KG1 (cell line): ENCODE measurements around the gene GRPEL2.
A peak's percentile ranks its signal among the peaks of the same experiment; 100 is the strongest.

ENCODE experiments used
- DNase-seq: peaks from one replicate; lab custom pipeline; 2025; lab: John Stamatoyannopoulos, UW

GRPEL2 gene, protein sequence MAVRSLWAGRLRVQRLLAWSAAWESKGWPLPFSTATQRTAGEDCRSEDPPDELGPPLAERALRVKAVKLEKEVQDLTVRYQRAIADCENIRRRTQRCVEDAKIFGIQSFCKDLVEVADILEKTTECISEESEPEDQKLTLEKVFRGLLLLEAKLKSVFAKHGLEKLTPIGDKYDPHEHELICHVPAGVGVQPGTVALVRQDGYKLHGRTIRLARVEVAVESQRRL

DNA sequence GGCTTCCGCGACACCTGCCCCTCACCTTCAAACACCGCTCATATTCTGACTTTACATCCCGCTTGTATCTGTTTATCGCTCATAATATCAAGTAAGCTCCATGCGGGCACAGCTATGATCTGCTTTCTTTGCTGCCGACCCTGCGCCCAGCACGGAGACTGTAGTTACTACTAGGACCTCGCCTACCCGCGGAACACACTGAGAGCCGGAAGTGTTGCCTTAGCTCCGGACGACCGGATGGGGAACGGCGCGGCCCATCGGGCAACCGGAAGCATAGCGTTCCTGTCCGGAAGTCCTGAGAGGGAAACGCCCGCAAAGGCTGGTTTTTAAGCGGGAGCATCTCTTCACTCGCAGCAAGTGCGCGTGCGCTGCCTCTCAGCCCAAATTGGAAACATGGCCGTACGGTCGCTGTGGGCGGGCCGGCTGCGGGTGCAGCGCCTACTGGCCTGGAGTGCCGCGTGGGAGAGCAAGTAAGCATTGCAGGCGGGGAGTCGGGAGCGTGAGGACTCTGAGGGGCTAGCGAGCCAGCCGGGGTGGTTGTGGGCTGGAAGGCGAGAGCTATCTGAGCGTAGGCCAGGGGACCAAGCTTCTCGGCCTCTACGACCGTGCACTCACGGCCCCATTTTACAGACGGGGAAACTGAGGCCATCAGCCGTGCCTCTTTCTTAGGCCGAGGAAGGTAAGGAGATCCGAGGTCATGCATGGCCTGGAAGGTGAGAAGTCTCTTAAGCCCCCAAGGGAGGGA lies at the start of gene GRPEL2:
TSS of gene GRPEL2 (plus strand) at position 353 of the 745 bp plus-strand sequence. CDS start at position 394, 41 bp downstream.
- peak; percentile 24 for DNase-seq

DNA sequence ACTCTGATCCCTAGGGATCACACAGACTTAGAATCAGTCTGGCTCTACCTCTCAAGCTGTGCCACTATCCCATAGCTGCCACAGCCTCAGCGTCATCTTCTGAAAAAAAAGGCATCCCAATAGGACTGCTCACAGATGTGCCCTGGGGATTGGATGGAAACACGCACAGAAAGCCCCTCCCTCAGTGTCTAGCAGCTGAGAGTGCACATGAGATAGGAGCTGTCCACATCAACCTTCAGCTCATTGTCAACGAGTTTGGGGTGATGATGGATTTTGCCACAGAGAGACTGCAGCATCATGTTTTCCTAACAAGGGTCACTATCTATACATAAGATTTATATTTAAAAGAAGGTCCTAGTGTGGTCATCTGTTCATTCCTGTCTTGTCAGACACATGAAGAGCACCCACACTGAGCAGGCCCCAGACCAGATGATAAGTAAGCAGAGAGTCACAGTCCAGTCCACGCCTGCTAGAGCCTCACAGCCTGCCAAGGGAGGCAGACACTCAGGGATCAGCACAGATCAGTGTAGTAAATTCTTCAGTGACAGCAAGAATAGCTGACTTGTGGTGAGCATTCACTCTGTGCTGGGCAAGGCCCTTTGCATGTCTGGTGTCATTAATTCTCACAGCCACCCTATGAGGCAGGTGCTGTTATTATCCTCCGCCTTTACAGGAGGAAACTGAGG lies 47.8 kb upstream of the GRPEL2 start:
- DNase-seq, result no peak

DNA sequence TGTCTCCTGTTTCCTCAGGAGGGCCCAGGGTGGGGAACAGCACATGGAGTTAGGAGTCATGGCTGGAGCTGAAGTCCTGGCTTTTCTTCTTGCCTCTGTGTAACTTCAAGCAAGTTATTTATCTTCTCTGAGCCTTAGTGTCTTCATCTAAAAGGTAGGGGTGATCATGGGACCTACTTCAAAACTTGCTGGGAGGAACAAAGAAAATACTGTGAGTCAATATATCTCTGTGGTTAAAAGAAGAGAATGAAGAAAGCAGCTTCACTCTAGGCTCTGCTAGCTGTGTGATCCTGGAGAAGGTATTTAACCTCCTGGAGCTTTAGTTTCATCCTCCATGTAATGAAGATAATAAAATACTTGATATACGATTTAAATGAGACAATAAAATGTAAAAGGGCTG lies 47.1 kb upstream of the GRPEL2 start:
- DNase-seq, result no peak

DNA sequence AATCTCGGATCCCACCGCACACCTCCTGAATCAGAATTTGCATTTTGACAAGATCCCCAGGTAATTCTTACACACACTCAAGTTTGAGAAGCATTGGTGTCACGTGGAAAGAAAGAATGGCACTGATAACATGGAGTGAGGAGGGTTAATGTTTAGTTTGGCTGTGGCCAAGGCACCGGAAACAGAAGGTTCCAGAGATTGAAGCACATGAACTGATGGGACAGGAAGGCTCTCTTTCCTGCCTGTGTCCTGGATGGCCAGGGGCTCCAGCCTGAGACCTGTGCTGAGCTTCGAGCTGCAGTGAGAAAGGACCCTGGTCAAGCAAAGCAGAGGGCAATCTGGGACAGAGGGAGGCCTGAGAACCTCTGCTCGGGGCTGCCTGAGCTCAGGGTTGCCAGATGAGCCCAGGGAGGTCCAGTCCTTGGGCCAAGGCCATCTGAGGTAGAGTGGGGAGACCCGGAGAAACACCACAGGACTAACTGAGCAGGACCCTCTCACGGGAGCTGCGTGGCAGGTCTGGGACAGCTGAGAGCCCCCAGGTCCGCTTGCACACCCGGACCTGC lies 46.4 kb upstream of the GRPEL2 start:
- DNase-seq, result no peak

DNA sequence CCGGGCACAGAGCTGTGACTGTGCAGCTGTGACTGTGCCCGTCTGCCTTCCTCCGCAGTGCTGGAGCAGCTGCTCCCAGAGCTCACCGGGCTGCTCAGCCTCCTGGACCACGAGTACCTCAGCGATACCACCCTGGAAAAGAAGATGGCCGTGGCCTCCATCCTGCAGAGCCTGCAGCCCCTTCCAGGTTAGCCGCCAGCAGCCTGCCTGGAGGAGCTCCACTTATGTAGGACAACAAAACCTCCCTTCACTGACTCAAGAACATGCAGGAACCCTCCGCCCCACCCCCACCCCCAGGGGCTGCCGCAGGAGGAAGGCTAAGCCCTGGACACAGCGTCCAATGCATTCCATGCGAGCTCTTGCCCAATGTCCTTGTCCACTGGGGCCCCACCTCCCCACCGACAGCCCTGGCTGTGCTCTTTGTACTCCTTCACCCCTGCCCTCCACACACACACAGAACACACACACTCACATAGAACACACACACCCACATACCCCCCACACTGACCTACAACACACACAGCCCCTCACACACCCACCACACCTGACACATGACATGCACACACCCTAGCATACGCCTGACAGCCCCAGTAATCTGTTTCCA lies 45.7 kb upstream of the GRPEL2 start:
- DNase-seq, result no peak

DNA sequence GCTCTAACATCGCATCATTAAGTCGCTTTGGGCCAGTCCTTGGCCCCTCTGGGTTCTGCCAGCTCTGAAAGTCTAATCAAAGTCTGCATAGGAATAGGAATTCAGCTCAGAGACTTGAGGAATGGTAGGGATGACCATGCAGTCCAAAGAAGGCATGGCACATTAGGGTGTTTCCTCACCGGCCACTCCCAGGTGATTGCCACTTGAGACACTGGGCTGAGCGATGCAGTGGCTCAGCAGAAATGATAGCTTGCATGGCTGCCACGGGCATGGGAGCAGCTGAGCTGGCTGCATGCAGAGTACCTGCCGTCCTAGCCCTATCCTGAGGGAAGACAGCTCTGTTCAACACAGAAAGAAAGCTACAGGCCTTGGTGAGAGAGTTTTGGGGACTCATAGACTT lies 44.9 kb upstream of the GRPEL2 start:
- no peak for DNase-seq

DNA sequence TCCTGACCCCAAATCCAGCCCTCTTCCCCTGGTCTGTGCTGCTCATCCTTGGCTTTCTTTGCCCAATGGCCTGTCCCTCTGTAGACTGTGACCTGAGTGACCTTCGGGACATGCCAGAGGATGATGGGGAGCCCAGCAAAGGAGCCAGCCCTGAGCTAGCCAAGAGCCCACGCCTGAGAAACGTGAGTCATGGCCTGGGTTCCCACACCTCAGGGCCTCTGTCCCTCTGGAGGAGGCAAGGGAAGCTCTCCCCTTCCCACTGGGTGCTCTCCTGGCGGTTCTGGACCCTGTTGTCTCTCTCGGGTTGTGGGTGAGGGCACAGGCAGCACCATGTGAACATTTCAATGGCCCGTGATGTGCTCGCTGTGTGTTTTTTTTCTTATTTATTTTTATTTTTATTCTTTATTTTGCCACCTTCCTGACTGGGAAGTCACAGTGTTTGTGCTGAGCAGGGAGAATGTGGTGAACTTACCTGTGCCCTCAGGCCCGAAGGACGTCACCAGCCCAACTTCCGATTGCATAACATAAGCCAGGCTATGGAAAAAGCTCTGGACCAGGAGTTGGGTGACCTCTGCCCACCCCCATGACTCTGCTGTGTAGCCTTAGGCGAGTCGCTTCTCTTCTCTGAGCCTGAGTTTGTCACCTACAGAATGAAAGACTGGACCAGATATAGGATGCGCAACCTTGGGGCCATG lies 44.1 kb upstream of the GRPEL2 start:
- DNase-seq, result no peak

DNA sequence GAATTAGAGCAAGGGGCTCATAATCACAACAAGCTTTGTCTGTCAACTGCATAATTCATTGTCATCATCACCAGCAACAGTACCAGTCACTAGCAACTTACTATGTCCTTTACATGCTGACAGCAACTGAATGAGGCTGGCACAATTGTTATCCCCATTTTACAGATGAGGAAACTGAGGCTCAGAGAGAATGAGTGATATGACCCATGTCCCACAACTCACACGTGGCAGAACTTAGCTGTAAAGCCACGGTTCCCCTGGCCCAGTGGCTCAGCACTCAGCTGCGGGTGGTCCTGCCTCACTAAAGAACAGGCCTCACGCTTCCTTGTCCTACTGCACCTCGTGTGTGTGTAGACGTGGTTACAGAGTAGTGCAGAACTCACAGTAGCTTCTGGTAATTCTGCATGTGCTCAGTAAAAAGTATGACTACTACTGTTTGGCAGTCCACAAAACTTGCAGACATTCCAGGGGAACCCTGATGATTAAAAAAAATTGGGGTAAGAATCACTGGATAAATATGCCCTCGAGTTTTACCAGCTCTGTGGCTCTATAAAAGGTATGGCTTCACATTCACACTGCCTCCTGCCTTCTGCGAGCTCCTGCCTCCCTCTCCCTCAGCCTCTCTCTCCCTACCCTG lies 43.4 kb upstream of the GRPEL2 start:
- DNase-seq, result no peak

DNA sequence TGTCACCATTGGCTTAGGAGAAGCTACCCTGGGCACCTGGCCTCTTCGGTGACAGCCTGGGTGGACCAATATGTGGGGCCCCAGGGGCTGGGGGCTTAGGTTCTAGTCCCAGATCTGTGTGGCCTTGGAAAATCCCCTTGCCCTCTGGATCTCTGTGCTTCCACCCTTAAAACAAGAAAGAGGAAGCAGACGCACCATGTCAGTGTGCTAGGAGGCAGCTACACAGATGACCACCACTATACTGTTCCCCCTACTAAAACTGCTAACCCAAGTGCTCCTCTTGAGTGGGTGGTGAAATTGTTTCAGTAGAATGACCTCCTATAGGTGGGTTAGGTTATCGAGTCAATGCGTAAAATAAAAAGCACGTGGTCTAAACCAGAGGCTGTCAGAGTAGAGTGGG lies 42.7 kb upstream of the GRPEL2 start:
- DNase-seq, result no peak

DNA sequence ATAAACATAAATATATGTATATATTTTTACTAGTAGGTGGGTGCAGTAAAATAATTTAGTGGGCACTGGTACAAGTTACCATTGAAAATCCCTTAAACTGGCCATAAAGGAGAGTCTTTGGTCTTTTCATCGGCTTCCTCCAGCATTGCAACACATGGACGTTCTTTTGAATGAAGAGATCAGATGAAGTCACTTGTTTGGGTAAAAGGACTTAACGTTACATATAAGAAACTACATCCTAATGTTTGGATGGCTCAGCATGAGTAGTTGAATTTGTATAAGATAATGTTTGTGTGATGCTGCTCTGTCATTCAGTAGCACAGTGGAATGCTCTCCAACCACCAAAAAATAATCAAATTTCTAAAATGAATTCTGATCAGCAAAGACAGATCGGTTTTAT lies 42.1 kb upstream of the GRPEL2 start:
- DNase-seq, result no peak

DNA sequence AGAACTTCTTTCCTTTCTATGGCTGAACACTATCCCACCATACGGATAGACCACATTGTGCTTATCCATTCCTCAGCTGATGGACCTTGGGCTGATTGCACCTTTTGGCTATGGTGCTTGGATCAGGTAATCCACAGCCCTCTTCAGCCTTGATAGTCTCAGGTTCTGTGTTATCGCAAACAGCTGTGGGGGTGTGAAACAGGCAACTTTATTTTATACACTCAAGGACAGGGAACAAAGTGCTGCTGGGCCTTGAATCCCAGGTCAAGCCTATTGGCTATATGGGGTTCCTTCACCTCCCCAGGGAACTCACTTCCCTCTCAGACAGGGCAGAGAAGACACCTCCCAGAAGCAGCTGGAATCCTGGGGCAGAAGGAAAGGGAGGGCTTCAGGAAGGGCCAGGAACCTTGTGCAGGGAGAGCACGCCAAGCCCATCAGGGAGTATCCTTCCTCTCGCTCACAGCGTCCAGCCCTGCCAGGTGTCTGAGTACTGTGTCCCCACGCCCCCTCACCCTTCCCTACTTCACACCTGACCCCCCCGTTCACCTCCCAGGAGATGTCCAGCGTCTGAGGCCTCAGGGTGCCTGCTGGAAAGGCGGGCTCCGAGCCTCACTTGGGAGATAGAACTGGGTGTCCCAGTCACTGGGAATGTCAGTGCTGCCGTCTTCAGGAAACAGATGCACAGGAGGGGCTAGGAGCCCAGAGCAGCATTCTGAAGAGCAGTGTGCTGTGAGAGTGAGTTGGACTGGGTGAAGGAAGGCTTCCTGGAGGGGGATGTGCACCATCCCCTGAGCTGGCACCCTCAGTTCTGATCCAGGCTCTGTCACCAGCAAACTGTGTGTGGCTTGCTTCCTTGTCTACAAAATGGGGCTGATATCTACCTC lies 40.9 kb upstream of the GRPEL2 start:
- DNase-seq, result no peak

DNA sequence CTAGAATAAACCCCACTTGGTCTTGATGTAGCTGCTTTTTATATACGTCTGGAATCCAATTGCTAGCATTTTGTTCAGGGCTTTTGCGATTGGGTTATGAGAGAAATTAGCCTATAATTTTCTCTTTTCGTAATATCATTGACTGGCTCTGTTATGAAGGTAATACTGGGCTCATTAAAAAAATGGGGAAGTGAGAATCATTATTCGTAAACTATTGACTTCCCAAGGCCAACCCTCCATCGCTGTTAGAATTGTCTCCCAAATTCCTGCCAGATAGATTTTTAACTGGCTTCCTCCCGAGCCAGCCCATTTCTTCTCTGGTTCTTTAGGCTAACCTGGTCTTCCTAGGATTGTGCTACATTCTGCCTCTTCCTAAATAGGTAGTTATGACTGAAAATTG lies 35.9 kb upstream of the GRPEL2 start:
- no peak for DNase-seq

DNA sequence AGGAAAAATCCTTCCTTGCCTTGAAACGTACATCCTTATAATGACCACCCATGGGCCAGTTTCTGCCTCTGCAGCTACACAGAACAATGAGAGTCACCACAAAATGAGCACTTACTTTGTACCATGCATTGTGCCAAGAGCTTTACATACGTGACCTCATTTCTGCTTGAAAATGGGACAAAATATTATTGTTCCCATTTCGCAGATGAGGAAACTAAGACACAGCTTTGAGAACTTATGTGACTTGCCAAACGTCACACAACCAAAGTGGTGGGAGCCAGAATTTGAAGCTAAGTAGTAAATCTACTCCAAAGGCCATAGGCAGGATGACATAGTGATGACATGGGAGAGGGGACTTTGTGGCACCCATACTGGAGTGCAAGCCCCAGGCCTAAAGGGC lies 34.8 kb upstream of the GRPEL2 start:
- DNase-seq, result no peak

DNA sequence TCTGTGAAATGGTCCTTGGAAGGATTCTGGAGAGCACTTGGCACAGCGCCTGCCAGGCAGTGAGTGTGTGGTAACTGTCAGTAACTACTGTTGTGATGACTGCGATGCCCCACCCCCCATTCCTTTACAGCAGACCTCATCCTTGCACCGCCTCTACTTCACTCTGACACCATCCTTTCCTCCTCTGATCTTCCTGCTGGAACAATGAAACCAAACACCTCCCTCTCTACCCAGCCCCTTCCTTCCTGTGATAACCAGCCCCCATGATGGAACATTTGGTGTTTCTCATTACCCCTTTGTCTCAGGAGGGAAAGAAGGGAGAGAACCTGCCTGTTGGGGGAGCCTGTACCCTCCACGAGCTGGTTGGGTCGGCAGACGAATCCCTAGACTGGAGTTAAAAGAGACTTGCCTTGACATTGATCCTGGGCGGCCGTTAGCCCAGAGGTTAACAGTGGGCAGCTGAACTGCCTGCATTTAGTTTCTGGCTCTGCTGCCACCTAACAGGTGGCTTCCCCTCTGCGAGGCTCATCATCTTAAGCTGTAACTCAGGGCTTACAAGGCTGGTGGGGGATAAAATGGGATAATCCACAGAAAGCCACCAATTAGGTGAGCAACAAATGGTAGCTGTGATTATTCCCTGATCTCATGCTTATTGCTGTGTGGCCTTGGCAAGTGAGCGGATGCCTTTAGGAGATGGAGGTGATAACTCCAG lies 34.2 kb upstream of the GRPEL2 start:
- no peak for DNase-seq

DNA sequence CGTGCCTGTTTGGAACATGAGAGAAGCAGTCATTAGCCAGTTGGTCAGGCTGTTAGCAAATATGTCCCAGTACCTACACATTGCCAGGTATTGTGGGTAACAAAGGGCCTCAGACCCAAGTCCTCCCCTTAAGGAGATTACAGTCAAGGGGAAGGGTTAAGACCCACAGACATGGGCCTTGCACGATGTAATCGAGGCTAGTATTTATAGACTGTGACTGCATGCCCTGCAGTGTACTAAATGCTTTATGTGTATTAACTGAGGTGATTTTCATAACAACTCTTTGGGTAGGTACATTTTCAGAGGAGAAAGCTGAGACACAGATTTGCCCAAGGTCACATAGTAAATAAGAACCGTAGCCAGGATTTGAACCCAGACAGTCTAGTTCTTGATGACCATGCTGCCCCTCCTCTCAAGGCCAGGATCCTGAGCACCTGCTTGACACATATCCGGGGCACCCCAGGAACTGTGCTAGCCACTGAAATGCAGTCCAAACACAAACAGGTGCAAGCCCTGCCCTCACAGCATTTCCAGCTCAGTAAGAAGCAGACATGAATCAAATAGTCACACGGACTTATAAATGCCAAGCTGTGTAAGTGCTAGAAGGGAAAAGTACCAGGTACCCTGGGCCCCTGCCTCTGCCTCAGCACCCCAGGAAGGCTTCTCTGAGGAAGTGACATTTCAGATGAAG lies 32.0 kb upstream of the GRPEL2 start:
- DNase-seq, result no peak

DNA sequence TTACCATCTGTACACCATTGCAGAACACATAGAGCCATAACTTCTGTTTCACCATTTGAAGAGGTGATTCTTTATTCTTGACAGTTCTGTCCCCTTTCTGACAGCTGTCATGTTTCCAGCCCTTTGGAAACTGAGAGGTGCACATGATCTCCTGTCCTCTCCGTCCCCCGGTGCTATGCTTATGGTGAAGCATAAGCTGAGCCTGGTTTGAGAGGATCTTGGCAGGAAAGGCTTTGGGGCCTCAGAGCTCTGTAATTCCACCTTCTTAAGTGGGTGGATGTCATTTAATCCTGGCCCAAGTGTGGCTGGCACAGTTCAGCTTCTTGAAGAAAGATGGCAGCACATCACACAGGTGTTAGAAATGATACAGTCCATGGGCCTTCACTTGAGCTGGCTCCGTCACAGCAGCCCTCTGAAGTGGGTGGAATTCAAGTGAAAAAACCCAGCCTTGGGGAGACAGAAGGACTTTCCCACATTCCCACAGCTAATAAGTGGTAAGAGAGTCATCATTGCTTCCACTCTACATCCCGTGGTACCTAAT lies 30.7 kb upstream of the GRPEL2 start:
- DNase-seq, result no peak

DNA sequence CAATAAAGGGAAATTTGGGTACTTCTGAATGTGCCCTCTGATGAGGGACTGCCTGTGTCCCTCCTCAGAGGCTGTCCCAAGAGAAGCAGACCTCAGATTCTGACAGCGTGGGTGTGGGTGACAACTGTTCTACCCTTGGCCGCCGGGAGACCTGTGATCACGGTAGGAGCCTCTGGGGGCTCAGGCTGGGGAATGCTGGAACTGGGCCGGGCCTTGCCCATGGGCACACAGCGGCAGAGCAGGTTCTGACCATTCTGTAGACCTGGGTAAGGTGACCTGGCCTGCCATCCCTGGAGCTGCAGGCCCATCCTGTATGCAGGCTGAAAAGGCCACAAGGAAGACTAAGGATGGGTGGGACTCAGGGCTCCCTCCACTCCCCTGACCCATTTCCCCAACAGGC lies 29.5 kb upstream of the GRPEL2 start:
- no peak for DNase-seq

DNA sequence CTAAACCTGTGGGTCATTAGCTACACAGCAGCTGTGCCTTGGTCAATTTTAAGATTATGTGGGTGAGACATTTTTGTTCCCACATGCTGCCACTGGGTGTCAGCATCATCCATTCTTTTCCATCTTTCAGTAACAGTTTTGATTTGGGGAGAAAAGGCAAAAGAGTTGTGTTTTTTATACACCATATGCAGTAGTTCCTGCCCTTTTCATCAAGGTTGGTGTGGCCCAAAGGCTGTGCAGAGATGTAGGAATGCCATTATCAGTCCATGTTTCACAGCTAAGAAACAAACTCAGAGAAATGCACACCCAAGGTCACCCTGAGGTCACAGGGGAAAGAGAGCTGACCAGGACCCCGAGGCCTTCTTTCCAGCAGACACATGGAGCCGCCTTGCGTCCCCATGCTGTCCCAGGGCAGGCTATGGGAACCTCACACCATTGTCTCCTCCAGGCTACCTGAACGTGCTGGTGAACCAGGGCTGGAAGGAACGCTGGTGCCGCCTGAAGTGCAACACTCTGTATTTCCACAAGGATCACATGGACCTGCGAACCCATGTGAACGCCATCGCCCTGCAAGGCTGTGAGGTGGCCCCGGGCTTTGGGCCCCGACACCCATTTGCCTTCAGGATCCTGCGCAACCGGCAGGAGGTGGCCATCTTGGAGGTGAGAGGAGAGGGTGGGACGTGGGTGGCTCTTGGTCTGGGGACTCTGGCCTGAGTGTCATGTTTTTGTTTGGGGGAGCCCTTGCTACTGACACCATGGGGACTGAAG lies 27.8 kb upstream of the GRPEL2 start:
- no peak for DNase-seq
